Measurements from ENCODE around the gene GNAZ.

DNA sequence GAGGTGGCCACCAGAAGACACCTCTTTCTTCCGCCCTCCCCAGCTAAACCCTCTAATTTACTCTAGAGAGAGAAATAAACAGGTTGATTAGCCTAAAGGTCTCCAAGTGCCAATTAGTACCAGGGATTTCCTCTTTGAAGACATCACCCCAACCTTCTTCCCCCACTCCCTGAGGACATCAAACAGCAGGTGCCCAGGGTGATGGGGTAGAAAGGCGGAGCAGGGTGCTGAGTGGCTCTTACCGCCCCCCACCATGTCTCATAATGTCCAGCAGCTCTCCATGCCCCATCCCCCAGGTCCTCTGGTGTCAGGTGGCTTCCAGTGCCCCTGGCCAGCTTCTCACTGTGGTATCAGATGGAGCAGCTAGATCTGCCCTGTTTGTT is 5.3 kb upstream of the GNAZ start:
- TF ChIP-seq, protein P1, sequence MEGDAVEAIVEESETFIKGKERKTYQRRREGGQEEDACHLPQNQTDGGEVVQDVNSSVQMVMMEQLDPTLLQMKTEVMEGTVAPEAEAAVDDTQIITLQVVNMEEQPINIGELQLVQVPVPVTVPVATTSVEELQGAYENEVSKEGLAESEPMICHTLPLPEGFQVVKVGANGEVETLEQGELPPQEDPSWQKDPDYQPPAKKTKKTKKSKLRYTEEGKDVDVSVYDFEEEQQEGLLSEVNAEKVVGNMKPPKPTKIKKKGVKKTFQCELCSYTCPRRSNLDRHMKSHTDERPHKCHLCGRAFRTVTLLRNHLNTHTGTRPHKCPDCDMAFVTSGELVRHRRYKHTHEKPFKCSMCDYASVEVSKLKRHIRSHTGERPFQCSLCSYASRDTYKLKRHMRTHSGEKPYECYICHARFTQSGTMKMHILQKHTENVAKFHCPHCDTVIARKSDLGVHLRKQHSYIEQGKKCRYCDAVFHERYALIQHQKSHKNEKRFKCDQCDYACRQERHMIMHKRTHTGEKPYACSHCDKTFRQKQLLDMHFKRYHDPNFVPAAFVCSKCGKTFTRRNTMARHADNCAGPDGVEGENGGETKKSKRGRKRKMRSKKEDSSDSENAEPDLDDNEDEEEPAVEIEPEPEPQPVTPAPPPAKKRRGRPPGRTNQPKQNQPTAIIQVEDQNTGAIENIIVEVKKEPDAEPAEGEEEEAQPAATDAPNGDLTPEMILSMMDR (IDR thresholded peaks at IDR 0.05): no peak
- no peak for TF ChIP-seq POLR2A (IDR thresholded peaks at IDR 0.05)
